Endothelial cell (in vitro differentiated cells): ENCODE measurements around the gene ARMH1. TPM values are rescaled to one million over a fixed set of nuclear protein-coding genes. Genes with fewer than 3 reads are reported as not detected.

Experiments
- DNase-seq: peaks from one replicate; pipeline ENCODE4 v3.0.0; 2021; ENCODE audit warnings: low spot score
- H3K27ac Mint-ChIP-seq: one replicate; pipeline ENCODE4 v1.8.0; 2021; ENCODE audit warnings: mixed read lengths, inconsistent platforms; ENCODE audit not compliant: unreplicated experiment
- H3K27me3 Mint-ChIP-seq: one replicate; pipeline ENCODE4 v1.8.0; 2021; ENCODE audit warnings: mild to moderate bottlenecking, moderate library complexity, mixed read lengths, inconsistent platforms; ENCODE audit not compliant: unreplicated experiment
- H3K36me3 Mint-ChIP-seq: one replicate; pipeline ENCODE4 v1.8.0; 2021; ENCODE audit warnings: mild to moderate bottlenecking, low read depth, mixed read lengths, inconsistent platforms; ENCODE audit not compliant: unreplicated experiment
- H3K4me1 Mint-ChIP-seq: one replicate; pipeline ENCODE4 v1.8.0; 2021; ENCODE audit warnings: mild to moderate bottlenecking, mixed read lengths, inconsistent platforms; ENCODE audit not compliant: unreplicated experiment
- H3K4me3 Mint-ChIP-seq: one replicate; pipeline ENCODE4 v1.8.0; 2021; ENCODE audit warnings: mild to moderate bottlenecking, mixed read lengths, inconsistent platforms; ENCODE audit not compliant: unreplicated experiment
- H3K9me3 Mint-ChIP-seq: one replicate; pipeline ENCODE4 v1.8.0; 2021; ENCODE audit warnings: mixed read lengths, inconsistent platforms; ENCODE audit not compliant: unreplicated experiment
- CTCF ChIP-seq: fragments of 200-600 bp; sonication (generic); IDR thresholded peaks from one replicate; pipeline ENCODE4 v1.5.0; 2021; ENCODE audit warnings: antibody characterized with exemption; ENCODE audit not compliant: unreplicated experiment
- total RNA-seq: library from RNA; stranded (reverse); fragmentation: NEBNext Ultra II Directional; extraction: Animal tissue kit (Norgen Biotek cat#: 25700); gene quantifications from one replicate; pipeline ENCODE4 v1.2.1, GENCODE V29; 2021; ENCODE audit not compliant: unreplicated experiment

ARMH1 gene
- total RNA-seq, 1 donor from 2014 or later: 4.1 TPM

GRCh38 chr1:44685881-44686280 lies 11.4 kb downstream of the ARMH1 start:
- no peak for DNase-seq
- no peaks in the 10 kb centered on the region for H3K36me3 Mint-ChIP-seq
- peak overlapping the region; percentile 8 for H3K4me3 Mint-ChIP-seq
- no peak for TF ChIP-seq CTCF
- H3K27me3 Mint-ChIP-seq: peaks cover 4% of the 10 kb centered on the region
- H3K27ac Mint-ChIP-seq: peak overlapping the region; percentile 97
- H3K9me3 Mint-ChIP-seq: no peaks in the 10 kb centered on the region
- H3K4me1 Mint-ChIP-seq: peaks cover 32% of the 10 kb centered on the region

DNA sequence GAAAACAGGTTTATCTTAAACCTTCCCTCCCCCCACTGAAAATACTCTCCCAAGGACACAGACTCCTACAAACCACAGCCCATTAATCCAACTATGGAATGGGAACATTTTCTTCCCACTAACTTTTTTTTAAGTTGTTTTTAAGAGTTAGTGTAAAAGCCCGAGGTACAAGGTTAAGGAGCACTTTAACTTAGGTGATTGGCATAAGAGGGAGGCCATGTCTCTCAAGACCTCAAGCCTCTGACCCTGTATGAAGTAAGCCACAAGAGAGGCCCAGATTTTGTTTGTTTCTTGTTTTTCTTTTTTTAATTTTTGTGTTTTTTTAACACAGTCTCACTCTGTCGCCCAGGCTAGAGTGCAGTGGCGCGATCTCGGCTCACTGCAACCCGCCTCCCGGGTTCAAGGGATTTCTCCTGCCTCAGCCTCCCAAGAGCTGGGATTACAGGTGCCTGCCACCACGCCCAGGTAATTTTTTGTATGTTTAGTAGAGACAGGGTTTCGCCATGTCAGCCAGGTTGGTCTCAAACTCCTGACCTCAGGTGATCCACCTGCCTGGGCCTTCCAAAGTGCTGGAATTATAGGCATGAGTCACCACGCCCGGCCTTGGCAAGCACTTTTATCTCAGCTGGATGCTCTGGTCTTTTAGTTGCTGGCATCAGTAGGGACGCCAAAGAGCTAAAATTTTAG lies 14.4 kb downstream of the ARMH1 start:
- no peak overlapping the region for H3K4me3 Mint-ChIP-seq
- no peak for TF ChIP-seq CTCF
- H3K36me3 Mint-ChIP-seq: no peaks in the 10 kb centered on the region

GRCh38 chr1:44689447-44689765 lies 14.9 kb downstream of the ARMH1 start:
- no peaks in the 10 kb centered on the region for H3K36me3 Mint-ChIP-seq
- peaks cover 21% of the 10 kb centered on the region for H3K4me1 Mint-ChIP-seq

More for the DNA sequence above, 14.4 kb downstream of the ARMH1 start:
- Mint-ChIP-seq H3K27me3 (peaks cover 2% of the 10 kb centered on the region), H3K27ac (no peak overlapping the region), H3K4me1 (peaks cover 24% of the 10 kb centered on the region), H3K9me3 (no peaks in the 10 kb centered on the region)
- DNase-seq: no peak

DNA sequence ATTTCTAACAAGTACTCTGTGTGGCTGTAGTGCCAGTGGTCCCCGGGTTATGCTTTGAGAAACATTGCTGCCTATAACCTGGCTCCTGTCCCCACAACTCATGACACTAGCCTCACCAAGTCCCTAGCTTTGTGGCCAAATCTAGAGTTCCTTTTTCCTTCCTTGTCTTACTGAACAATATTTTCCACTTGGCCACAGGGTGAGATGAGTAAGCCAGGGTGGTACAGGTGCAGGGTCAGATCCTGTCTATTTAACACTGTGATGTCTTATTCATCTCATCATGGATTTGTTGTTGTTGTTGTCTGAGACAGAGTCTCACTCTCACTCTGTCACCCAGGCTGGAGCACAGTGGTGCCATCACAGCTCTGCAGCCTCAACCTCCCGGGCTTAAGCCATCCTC lies 18.6 kb downstream of the ARMH1 start:
- no peaks in the 10 kb centered on the region for H3K9me3 Mint-ChIP-seq
- H3K36me3 Mint-ChIP-seq: no peaks in the 10 kb centered on the region
- no peak overlapping the region for H3K27ac Mint-ChIP-seq
- DNase-seq: no peak
- TF ChIP-seq CTCF: no peak
- peaks cover 3% of the 10 kb centered on the region for H3K4me1 Mint-ChIP-seq
- no peak overlapping the region for H3K4me3 Mint-ChIP-seq
- H3K27me3 Mint-ChIP-seq: peaks cover 2% of the 10 kb centered on the region

More at GRCh38 chr1:44689447-44689765, 14.9 kb downstream of the ARMH1 start:
- H3K9me3 Mint-ChIP-seq: no peaks in the 10 kb centered on the region
- TF ChIP-seq CTCF: no peak
- no peak overlapping the region for H3K27ac Mint-ChIP-seq
- H3K27me3 Mint-ChIP-seq: peaks cover 2% of the 10 kb centered on the region
- H3K4me3 Mint-ChIP-seq: no peak overlapping the region
- DNase-seq: no peak

DNA sequence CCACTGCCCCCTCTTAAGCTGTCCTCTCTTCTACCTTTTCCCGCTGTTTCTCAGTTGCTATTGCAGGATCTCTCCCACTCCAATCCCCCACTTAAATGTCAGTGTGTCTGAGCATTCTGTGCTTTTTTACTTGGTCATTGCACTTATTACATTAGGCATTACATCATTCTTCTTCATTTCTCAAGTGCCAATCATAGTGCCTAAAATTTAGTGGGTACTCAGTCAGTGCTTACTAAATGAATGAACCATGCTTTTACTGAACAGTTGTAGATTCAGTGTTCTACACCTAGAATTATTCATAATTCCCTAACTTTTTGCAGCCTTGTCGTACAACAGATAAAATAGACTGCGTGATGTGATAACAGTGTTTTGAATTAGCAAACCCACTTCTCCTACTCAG lies 19.4 kb downstream of the ARMH1 start:
- Mint-ChIP-seq H3K9me3 (no peaks in the 10 kb centered on the region), H3K4me3 (no peak overlapping the region), H3K4me1 (peaks cover 3% of the 10 kb centered on the region), H3K27me3 (peaks cover 2% of the 10 kb centered on the region), H3K27ac (no peak overlapping the region), H3K36me3 (no peaks in the 10 kb centered on the region)
- no peak for TF ChIP-seq CTCF
- DNase-seq: no peak
